ENCODE data around the gene SMIM5.

The SMIM5 gene

DNA sequence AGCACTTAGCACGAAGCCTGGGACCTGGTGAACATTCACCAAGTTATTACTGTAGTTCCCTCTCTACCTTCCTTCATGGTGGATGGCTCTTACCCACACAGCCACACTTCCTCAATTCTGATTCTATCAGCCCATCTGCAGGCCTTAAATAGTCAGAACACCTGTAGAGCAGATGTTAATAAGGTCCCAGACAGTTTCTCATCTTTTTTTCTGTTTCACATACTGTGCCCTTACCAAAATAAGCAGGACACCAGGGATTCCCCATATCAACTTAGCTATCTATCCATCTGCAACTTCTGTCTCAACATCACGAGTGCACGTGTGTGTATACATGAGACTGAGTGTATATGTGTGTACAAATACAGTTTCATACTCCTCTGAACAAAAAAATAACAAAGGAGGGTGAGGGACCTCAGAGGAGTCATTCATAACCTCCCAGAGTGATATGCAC, 30.9 kb downstream of the SMIM5 start:
- in situ Hi-C loops (cut with MboI; ENCODE audit: low sequenced_read_pairs), result no loop called here

GRCh38 chr17:75665981-75666380, 32.7 kb downstream of the SMIM5 start:
- in situ Hi-C loops (cut with MboI; ENCODE audit: low sequenced_read_pairs), result no loop called here

- in situ Hi-C loops (cut with MboI; ENCODE audit: low sequenced_read_pairs), result no loop called here
Observed at GRCh38 chr17:75666959-75667790, 33.9 kb downstream of the SMIM5 start, which contains the start of the genes RECQL5 and SAP30BP. TSS of gene RECQL5 (minus strand) at chr17:75667154. CDS start at chr17:75666557, 597 bp downstream. TSS of gene SAP30BP (plus strand) at chr17:75667338. CDS start at chr17:75667373, 35 bp downstream.

GRCh38 chr17:75667825-75668224, 34.6 kb downstream of the SMIM5 start:
- in situ Hi-C loops (cut with MboI; ENCODE audit: low sequenced_read_pairs), result no loop called here

- in situ Hi-C loops (cut with MboI; ENCODE audit: low sequenced_read_pairs), result no loop called here
Observed at GRCh38 chr17:75668489-75668888, 35.3 kb downstream of the SMIM5 start.

DNA sequence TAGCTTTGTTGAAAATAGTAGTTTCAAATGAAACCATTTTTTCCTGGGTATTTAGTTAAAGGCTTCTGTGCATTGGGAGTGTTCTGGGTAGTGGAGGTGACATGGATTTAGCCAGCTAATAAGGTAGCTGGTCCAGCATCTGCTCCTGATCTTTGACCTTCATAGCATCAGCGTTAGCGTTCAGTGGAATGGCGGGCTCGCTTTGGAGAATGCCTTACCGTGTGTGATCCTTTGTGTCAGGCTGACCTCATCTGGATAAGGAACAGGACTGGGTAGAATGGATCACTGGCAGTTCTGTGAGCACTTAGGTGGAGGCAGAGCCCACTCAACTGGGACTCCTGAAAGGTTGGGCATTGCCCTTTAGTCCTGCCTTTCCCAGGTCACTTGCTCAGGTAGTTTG, 37.6 kb downstream of the SMIM5 start:
- in situ Hi-C loops (cut with MboI; ENCODE audit: low sequenced_read_pairs), result no loop called here

- in situ Hi-C loops (cut with MboI; ENCODE audit: low sequenced_read_pairs), result no loop called here
Observed at GRCh38 chr17:75672011-75672410, 38.8 kb downstream of the SMIM5 start.

GRCh38 chr17:75673487-75673886, 40.3 kb downstream of the SMIM5 start:
- in situ Hi-C loops (cut with MboI; ENCODE audit: low sequenced_read_pairs), result no loop called here

DNA sequence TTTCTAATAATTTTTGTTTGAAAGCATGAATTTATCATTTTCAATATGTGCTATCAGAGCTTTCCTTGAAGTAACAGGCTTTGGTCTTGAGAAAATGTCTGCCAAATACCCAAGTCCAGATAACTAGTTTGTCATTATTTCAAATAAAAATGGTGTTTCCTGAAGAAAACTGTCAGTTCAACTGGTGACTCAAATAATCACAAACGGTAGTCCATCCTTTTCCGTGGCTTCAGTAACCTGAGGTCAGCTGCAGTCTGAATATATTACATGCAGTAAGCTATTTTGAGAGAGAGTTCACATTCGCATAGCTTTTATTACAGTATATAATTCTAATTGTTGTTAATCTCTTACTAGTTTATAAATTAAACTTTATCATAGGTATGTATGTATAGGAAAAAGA, 43.2 kb downstream of the SMIM5 start:
- in situ Hi-C loops (cut with MboI; ENCODE audit: low sequenced_read_pairs), result no loop called here

DNA sequence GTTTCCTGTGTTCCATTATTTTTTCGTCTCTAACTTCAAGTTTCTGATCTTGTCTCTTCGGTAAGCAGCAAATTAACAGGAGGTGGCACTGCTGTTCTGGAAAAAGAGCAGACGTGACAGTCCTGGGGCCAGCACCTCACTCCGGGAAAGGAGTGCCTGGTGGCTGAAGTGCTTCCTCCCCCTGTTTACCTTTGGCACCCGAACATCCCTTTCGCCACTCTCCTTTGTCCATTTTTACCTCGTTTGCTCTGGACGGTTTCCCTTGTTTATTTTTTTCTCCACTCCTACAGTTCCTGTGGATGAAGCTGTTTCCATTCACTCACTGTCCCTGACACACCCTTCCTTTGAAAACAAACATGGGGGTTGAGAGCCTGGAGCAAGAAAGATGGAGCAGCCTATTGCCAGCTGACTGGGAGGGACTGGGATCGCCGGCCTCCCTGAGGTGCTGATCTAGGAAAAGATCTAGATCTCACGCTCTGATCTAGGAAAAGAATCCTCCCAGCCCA, 46.5 kb downstream of the SMIM5 start:
- in situ Hi-C loops (cut with MboI; ENCODE audit: low sequenced_read_pairs), result no loop called here

- in situ Hi-C loops (cut with MboI; ENCODE audit: low sequenced_read_pairs), result no loop called here
Observed at GRCh38 chr17:75680431-75680830, 47.2 kb downstream of the SMIM5 start.

DNA sequence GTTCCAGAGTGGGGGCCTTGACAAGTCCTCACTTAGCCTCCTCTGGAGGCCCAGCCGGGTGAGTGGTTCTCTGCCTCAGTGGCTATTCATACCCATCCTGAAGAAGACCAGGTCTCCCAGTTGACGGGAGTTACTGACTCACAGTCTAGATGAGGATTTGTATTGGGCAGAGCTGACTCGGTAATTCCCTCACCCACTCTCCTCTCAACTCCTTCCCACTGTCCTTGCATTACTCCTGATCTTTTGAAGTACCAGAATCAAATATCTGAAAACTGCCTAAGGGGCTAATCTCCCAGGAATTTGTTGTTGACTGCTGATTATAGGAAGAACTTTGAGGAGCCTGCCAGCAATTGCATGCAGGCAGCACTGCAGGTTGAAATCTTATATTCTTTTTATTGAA, 48.1 kb downstream of the SMIM5 start:
- in situ Hi-C loops (cut with MboI; ENCODE audit: low sequenced_read_pairs), result no loop called here

DNA sequence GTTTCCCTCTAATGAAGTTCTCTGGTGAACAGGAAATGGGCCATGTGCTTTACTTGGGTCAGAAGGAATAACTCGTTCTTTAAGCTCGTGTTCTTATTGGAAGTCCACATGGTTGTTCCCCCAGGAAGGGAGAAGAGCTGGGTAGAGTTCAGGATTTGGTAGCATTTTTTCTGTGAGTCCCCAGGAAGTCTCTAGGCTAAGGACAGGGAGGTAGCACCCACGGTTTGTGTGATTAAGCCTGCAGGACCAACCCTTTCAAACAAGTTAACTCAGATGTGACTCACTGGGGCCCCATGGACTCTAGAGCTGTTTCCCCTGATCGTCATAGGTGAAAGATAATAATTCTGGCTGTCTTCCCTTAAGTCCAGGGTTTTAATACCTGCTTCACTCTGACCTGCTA, 50.3 kb downstream of the SMIM5 start:
- in situ Hi-C loops (cut with MboI; ENCODE audit: low sequenced_read_pairs), result no loop called here

GRCh38 chr17:75684249-75684648, 51.0 kb downstream of the SMIM5 start:
- in situ Hi-C loops (cut with MboI; ENCODE audit: low sequenced_read_pairs), result no loop called here

DNA sequence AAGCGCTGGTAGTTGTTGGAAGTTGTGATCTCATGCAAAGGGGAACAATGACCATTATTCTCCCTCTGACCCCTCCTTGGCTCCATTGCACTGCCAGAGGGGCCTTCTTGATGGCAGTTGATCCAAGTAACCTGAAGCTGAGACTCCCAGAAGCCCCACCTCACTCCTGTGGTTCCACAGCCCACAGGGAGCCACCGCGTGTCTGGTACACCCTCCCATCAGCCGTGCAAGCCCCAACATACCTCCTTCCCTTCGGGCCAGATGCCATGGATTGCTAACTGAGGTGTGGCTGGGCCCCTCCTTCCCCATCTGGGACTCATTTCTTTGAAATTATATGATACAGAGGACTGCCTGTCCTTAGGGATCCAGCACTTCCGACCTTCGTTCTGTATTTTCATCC, 51.7 kb downstream of the SMIM5 start:
- in situ Hi-C loops (cut with MboI; ENCODE audit: low sequenced_read_pairs), result no loop called here

GRCh38 chr17:75685499-75685898, 52.3 kb downstream of the SMIM5 start:
- in situ Hi-C loops (cut with MboI; ENCODE audit: low sequenced_read_pairs), result no loop called here

- in situ Hi-C loops (cut with MboI; ENCODE audit: low sequenced_read_pairs), result no loop called here
Observed at GRCh38 chr17:75688209-75688825, 55.1 kb downstream of the SMIM5 start.

DNA sequence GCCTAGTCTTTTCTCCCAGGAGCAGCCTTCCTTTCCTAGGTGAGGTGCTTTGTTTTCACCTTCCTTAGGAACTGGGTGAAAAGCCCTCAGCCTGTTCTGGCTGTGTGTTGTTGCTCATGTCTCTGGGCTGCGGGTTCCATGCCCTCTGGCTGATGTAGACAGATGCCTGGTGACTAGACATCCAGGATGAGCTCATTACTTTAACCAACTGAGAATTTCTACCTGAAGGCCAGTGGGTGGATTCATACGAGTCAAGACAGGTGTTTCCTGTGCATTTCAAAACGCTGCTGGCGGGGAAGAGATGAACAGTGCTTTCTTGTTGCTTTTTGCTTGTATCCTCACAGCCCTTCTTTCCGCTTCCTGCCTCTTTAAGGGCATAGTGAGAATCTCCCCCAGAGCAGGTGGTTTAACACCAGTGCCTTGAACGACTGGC, 56.2 kb downstream of the SMIM5 start:
- in situ Hi-C loops (cut with MboI; ENCODE audit: low sequenced_read_pairs), result no loop called here
